Measurements from ENCODE around the gene KIF1A.

The KIF1A gene

DNA sequence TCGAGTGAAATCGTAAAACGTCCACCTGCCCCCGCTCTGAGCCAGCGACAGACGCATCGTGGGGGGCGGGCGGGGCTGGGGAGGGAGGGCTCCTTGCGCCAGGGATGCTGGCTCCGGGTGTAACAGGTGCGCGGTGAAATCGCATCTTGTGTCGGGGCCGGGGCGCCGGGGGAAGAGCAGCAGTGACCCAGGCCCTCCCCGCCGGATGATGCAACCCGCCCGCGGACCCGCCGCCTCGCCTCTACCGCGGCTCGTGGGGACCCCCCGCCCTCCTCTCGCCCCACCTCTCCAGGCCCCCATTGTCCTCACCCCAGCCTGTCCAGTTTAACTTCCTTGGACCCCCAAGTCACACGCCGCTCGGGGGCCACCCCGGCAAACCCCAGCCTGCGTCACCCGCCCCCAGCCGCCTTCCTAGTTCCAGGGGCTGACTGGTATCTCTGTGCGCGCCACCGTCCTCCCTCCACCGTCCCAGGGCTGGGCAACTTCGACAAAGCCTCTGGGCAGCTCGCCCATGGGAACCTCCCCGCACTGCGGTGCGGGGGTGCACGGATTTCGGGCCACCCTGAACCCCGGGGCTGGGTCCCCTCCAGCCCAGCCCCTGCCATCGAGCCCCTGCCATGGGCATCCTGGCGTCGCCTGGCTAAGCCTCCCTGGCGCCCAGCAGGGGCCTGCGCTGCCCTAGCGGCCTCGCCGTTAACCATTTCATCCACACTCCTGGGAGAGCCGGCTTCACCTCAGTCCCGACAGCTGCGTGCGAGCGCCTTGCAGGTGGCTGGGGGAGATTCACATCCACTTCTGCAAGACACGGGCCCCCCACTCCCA is 799 bp upstream of the KIF1A start:
- no peak for DNase-seq (ENCODE audit: low read depth in 2 of 2)

DNA sequence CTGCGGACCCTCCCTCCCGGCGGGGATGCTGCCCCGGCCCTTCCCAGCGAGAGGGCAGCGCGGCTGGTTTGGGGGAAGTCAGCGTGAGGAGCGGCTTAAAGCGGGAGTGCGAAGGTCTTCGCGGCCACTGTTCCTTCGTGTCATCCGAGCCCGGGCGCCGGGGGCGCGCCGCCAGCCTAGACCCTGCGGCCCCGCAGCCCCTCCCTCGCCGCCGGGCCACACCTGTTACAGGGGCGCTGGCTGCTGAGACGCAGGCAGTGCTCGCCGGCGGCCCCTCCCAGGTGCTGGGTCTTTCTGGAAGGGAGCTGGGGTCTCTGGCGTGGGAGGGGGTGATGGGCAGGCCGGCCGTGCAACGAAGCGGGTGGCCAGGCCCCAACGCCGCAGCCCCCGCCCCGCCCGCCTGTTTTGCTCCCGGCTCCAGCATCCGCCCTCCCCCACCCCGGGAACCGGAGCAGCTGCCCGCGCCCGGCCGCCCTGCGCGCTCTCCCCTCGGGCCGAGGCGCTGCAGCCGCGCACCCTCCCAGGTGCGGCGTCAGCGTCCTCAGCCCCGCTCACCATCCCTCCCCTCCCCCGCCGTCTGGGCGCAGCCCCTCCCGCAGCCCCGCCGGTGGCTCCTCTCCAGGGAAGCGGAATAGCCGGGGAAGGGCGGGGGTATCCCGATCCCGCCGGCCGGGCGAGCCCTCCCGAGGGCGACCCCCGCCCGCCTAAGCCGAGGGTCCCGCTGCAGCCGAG is 727 bp downstream of the KIF1A start:
- DNase-seq (ENCODE audit: low read depth in 2 of 2), result no peak

- no peak for DNase-seq (ENCODE audit: low read depth in 2 of 2)
These were observed 1.5 kb downstream of the KIF1A start for GRCh38 chr2:240818293-240819125.

DNA sequence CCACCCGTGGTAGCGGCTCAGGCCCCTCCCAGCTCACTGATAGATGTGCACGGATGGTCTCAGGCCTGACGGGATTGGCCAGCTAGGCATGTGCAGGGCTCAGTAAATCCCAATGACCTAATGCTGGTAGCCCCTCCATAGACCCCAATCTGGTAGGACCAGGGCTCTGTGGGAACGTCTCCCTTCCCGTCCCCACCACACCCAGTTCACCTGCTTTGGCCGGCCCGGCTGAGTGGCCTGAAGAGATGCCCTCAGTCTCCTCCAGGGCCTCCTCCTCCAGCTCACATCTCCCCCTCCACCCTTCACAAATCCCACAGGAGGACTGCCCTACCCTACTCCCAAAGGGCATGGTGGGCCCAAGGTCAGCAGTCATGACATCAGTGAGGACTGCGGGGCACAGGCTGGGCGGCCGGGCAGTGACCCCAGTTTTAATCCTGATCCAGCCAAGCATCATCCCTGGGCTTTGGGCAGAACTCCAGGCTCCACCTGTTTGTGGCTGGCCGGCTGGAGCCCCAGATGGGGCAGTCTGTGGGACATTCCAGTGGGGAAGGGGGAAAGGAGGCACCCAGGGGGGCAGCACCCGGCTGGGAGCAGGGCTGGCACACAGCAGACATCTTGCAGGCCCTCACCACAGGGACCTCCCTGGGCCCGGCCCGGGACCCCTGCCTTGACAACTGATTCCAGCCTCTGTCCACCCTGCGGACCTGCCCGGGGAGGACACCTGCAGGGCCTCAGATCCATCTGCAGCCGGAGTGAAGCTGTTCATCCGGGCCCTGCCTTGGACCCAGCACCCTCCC is 2.3 kb downstream of the KIF1A start:
- DNase-seq (ENCODE audit: low read depth in 2 of 2), result no peak

DNA sequence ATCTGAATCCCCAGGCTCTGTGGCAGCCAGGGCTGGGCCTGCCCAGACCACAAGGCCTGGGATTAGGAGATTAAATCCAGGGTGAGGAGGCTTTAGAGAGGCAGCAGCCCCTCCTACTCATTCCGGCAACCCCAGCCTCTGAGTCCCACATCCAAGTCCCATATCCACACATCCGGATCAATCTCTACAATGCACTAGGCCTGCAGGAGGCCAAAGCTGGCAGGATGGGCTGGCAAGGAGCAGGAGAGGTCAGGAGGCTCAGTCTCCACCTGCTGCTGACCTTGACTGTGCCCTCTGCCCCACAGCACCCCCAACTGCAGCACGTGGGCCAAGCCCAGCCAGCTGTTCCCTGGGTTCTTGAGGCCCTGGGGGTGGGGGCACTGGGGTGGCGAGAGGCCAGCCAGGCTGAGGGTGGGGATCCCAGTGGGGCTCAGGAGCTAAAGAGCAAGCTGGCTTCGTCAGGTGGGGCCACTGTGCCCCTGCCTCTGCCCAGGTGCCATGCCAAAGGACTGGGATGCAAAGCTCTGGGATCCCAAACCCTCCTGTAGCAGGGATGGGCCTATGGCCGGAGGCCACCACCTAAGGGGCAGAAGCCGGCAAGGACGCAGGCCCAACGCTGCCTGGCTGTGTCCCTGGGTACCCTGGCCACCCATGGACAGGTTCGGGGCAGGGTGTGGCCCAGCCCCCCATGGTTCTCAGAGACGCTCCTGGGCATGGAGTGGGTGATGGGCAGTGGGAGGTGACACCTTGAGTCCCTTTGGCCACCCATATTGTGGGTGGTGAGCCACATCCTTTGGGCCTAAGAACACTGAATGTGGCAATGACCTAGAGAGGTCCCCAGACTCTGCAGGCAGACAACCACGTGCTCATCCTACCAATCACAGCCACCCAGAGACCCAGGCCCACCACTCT is 3.2 kb downstream of the KIF1A start:
- DNase-seq (ENCODE audit: low read depth in 2 of 2), result no peak

DNA sequence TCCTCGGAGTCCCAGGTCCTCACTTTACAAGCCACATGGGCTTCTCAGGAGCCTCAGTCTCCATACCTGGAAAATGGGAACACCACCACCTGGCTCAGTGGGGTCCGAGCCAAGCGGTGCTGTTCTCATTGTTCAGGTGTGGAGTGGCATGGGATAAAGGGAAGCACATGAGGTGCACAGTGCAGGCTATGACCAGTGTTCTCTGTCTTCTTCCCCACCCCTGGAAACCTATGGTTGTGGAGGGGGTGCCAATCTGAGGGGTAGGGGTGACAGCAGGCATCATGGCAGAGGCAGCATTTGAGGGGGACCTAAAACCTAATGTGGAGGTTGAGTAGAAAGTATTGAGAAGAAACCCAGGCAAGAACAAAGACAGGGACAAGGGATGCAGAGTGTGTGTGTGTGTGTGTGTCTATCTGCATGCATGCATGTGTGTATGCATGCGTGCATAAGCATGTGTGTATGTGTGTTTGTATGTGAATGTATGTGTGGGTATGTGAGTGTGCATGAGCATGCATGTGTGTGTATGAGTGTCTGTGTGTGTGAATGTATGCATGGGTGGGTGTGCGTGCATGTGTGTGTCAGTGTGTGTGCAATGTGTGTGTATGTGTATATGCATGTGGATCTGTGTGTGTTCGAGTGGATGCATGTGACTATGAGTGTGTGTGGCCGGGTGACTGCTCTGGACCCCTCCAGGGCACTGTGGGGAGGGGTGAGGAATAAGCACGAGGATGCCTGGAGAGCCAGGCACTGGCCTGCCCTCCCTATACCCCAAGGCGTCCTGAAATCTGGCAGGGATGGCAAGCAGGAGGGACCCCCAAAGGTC is 4.0 kb downstream of the KIF1A start:
- DNase-seq (ENCODE audit: low read depth in 2 of 2), result no peak

- DNase-seq (ENCODE audit: low read depth in 2 of 2), result no peak
These were observed 4.9 kb downstream of the KIF1A start for GRCh38 chr2:240814946-240815760.

- DNase-seq (ENCODE audit: low read depth in 2 of 2), result no peak
These were observed 5.7 kb downstream of the KIF1A start for GRCh38 chr2:240814280-240814679.

DNA sequence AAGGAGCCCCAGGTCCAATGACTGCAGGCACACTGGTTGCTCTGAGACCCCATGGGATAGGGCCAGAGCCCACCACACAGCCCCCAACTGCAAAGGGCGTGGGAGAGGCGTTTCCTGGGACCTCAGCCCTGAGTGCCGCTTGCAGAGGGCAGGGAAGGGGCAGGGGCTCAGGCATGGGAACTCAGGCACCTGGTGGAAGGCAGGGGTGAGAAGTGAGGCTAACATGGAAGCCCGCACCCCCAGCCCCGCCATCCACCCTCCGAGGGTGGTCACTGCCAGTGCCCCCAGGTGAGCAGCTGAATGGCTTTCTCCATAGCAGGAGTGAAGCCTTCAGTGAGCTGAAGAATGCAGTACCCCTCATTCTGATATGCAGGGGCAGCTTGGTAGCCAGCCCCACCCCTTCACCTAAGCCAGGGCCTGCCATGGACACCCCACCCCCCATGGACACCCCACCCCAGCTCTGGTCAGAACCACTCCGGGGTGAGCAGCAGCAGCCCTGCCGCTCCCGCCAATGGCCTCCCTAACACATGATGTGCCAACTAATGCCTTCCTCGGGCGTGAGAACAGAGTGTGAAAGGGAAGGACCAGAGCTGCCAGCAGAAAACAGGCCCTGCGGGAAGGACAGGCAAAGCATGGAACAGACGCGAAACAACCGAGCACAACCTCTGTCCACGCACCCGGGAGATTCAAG is 6.6 kb downstream of the KIF1A start:
- no peak for DNase-seq (ENCODE audit: low read depth in 2 of 2)

DNA sequence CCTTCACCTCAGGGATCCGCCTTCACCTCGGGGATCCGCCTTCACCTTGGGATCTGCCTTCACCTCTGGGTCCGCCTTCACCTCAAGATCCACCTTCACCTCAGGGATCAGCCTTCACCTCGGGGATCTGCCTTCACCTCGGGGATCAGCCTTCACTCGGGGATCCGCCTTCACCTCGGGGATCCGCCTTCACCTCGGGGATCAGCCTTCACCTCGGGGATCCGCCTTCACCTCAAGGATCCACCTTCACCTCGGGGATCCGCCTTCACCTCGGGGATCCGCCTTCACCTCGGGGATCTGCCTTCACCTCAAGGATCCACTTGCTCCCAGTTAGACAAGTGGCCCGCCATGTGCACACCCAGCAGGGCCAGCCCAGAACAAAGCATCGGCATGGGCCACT is 7.3 kb downstream of the KIF1A start:
- DNase-seq (ENCODE audit: low read depth in 2 of 2), result no peak

- no peak for DNase-seq (ENCODE audit: low read depth in 2 of 2)
These were observed 7.7 kb downstream of the KIF1A start for GRCh38 chr2:240812301-240812680.

- no peak for DNase-seq (ENCODE audit: low read depth in 2 of 2)
These were observed 8.4 kb downstream of the KIF1A start for GRCh38 chr2:240811346-240812300.

- no peak for DNase-seq (ENCODE audit: low read depth in 2 of 2)
These were observed 9.4 kb downstream of the KIF1A start for GRCh38 chr2:240810621-240811020.

DNA sequence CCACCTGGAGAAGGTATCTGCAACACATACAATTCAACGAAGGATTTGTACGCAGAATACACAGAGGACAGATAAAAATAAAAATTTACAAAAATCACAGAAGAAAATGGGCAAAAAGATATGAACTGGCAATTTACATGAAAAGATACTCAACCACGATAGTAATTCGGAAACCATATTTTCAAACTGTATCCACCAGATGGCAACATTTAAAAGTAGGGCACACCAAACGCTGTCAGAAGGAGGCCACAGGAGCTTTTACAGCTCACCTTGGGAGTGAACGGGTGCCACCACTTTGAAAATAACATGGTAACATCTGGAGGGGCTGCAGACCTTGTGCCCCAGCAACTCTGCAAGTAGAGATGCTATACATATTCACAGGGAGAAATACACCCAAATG is 9.8 kb downstream of the KIF1A start:
- DNase-seq (ENCODE audit: low read depth in 2 of 2), result no peak

DNA sequence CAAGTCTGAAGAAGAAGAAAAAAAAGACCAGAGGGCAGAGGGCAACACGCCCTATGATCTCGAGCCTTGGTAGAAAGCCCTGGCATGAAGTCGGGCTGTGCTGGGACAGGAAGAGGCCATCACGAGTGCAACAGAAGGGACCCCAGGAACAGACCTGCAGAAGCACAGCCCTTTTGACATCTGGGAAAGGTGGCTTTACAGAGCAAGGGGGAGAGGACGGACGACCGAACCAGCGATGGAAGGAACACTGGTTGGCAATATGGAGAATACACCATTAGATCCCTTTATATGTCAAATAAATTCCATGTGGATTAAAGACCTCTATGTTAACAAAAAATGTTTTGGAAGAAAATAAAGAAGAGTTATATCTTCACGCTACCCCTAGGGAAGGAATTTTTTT is 10.7 kb downstream of the KIF1A start:
- DNase-seq (ENCODE audit: low read depth in 2 of 2), result no peak

GRCh38 chr2:240806459-240806858 is 13.6 kb downstream of the KIF1A start:
- DNase-seq (ENCODE audit: low read depth in 2 of 2), result no peak

- no peak for DNase-seq (ENCODE audit: low read depth in 2 of 2)
These were observed 14.0 kb downstream of the KIF1A start for GRCh38 chr2:240806006-240806405.
